Parathyroid adenoma (tissue), 2 donors: Measurements from ENCODE around the gene CTSG.

ENCODE experiments used
- H2AFZ ChIP-seq: fragments of 300-600 bp; sonication (generic); one replicate; pipeline ENCODE4 v1.7.0; 2017; ENCODE audit warnings: antibody characterized with exemption, mild to moderate bottlenecking
- H3K27ac ChIP-seq: fragments of 300-600 bp; sonication (generic); one replicate; pipeline ENCODE4 v1.7.0; 2017
- H3K27me3 ChIP-seq: fragments of 300-600 bp; sonication (generic); one replicate; pipeline ENCODE4 v1.7.0; 2017; ENCODE audit warnings: low read length; ENCODE audit not compliant: control insufficient read depth, insufficient read depth
- H3K36me3 ChIP-seq: fragments of 300-600 bp; sonication (generic); one replicate; pipeline ENCODE4 v1.7.0; 2017; ENCODE audit warnings: low read length; ENCODE audit not compliant: control insufficient read depth, insufficient read depth
- H3K4me1 ChIP-seq: fragments of 300-600 bp; sonication (generic); one replicate; pipeline ENCODE4 v1.7.0; 2017; ENCODE audit warnings: control low read depth
- H3K4me2 ChIP-seq: fragments of 300-600 bp; sonication (generic); one replicate; pipeline ENCODE4 v1.7.0; 2017; ENCODE audit warnings: low read length
- H3K4me3 ChIP-seq: fragments of 300-600 bp; sonication (generic); one replicate; pipeline ENCODE4 v1.7.0; 2017; ENCODE audit warnings: low read depth, low read length
- H3K79me2 ChIP-seq: fragments of 300-600 bp; sonication (generic); one replicate; pipeline ENCODE4 v1.7.0; 2017; ENCODE audit warnings: control low read depth
- H3K9ac ChIP-seq: fragments of 300-600 bp; sonication (generic); one replicate; pipeline ENCODE4 v1.7.0; 2017; ENCODE audit warnings: mild to moderate bottlenecking
- H3K9me3 ChIP-seq: fragments of 300-600 bp; sonication (generic); one replicate; pipeline ENCODE4 v1.7.0; 2017; ENCODE audit warnings: low read length; ENCODE audit not compliant: control insufficient read depth
- CTCF ChIP-seq: fragments of 300-600 bp; sonication (generic); IDR thresholded peaks from one replicate; pipeline ENCODE4 v1.7.0; 2017; ENCODE audit warnings: antibody characterized with exemption, mild to moderate bottlenecking
- donor health status: primary hyperparathyroidism.

CTSG gene

GRCh38 chr14:24576182-24576581 lies at the start of gene CTSG:
Gene CTSG (minus strand): TSS chr14:24576250. CDS start chr14:24576223, 27 bp downstream.
- Histone ChIP-seq H2AFZ (no peak within 1 kb of the TSS), H3K27me3 (no peaks in the 10 kb centered on the region), H3K4me2 (no peak within 1 kb of the TSS), H3K9me3 (no peaks in the 10 kb centered on the region), H3K4me1 (no peaks in the 10 kb centered on the region), H3K79me2 (no peaks in the 10 kb centered on the region), H3K9ac (no peak within 1 kb of the TSS), H3K4me3 (no peak within 1 kb of the TSS), H3K27ac (no peak within 1 kb of the TSS), H3K36me3 (no peaks in the 10 kb centered on the region)
- no peak for TF ChIP-seq CTCF

- no peaks in the 10 kb centered on the region for H3K4me1 ChIP-seq
- H3K4me3 ChIP-seq = no peak overlapping the region
- no peak overlapping the region for H3K9ac ChIP-seq
- H3K36me3 ChIP-seq = no peaks in the 10 kb centered on the region
- no peak overlapping the region for H2AFZ ChIP-seq
- H3K79me2 ChIP-seq = no peaks in the 10 kb centered on the region
- no peak overlapping the region for H3K4me2 ChIP-seq
- TF ChIP-seq CTCF = no peak
- no peak overlapping the region for H3K27ac ChIP-seq
- H3K9me3 ChIP-seq = no peaks in the 10 kb centered on the region
- H3K27me3 ChIP-seq = no peaks in the 10 kb centered on the region
Measured at GRCh38 chr14:24613747-24614146, 37.7 kb upstream of the CTSG start.

GRCh38 chr14:24613241-24613640 lies 37.2 kb upstream of the CTSG start:
- no peaks in the 10 kb centered on the region for H3K27me3 ChIP-seq
- no peak overlapping the region for H3K4me2 ChIP-seq
- no peaks in the 10 kb centered on the region for H3K36me3 ChIP-seq
- H3K9me3 ChIP-seq = no peaks in the 10 kb centered on the region
- TF ChIP-seq CTCF = no peak
- no peak overlapping the region for H3K4me3 ChIP-seq
- H3K27ac ChIP-seq = no peak overlapping the region
- no peak overlapping the region for H3K9ac ChIP-seq
- no peaks in the 10 kb centered on the region for H3K4me1 ChIP-seq
- no peaks in the 10 kb centered on the region for H3K79me2 ChIP-seq
- H2AFZ ChIP-seq = no peak overlapping the region

- no peaks in the 10 kb centered on the region for H3K9me3 ChIP-seq
- H3K4me3 ChIP-seq = no peak overlapping the region
- no peaks in the 10 kb centered on the region for H3K36me3 ChIP-seq
- TF ChIP-seq CTCF = no peak
- H3K4me2 ChIP-seq = no peak overlapping the region
- no peak overlapping the region for H3K27ac ChIP-seq
- no peak overlapping the region for H3K9ac ChIP-seq
- no peaks in the 10 kb centered on the region for H3K4me1 ChIP-seq
- no peaks in the 10 kb centered on the region for H3K79me2 ChIP-seq
- H3K27me3 ChIP-seq = no peaks in the 10 kb centered on the region
- no peak overlapping the region for H2AFZ ChIP-seq
Measured at GRCh38 chr14:24612196-24612595, 36.1 kb upstream of the CTSG start.

GRCh38 chr14:24609655-24610344 lies 33.8 kb upstream of the CTSG start, which contains the start of gene GZMH:
Gene GZMH (minus strand): TSS chr14:24609685. CDS start chr14:24609613, 72 bp downstream.
- Histone ChIP-seq H3K4me3 (no peak within 1 kb of the TSS), H2AFZ (no peak within 1 kb of the TSS), H3K27me3 (no peaks in the 10 kb centered on the region), H3K79me2 (no peaks in the 10 kb centered on the region), H3K36me3 (no peaks in the 10 kb centered on the region), H3K4me1 (no peaks in the 10 kb centered on the region), H3K27ac (no peak within 1 kb of the TSS), H3K4me2 (no peak within 1 kb of the TSS), H3K9ac (no peak within 1 kb of the TSS), H3K9me3 (no peaks in the 10 kb centered on the region)
- no peak for TF ChIP-seq CTCF
